Type B pancreatic cell (in vitro differentiated cells): ENCODE measurements around the gene PTRH1. TPM values are rescaled to one million over a fixed set of nuclear protein-coding genes. Genes with fewer than 3 reads are reported as not detected.

Experiments used
- DNase-seq: peaks from one replicate; pipeline ENCODE4 v3.0.0; 2021; ENCODE audit warnings: mixed read lengths; ENCODE audit not compliant: unreplicated experiment; ENCODE audit errors: extremely low spot score
- H3K27ac Mint-ChIP-seq: 2 replicates; pipeline ENCODE4 v1.8.0; 2021; ENCODE audit warnings: mild to moderate bottlenecking, mixed read lengths
- H3K27me3 Mint-ChIP-seq: 2 replicates; pipeline ENCODE4 v1.8.0; 2021; ENCODE audit warnings: mixed read lengths
- H3K36me3 Mint-ChIP-seq: 2 replicates; pipeline ENCODE4 v1.8.0; 2021; ENCODE audit warnings: mixed read lengths
- H3K4me1 Mint-ChIP-seq: one replicate; pipeline ENCODE4 v1.8.0; 2021; ENCODE audit warnings: mixed read lengths; ENCODE audit not compliant: unreplicated experiment
- H3K4me3 Mint-ChIP-seq: 2 replicates; pipeline ENCODE4 v1.8.0; 2021; ENCODE audit warnings: mild to moderate bottlenecking, mixed read lengths
- H3K9me3 Mint-ChIP-seq: 2 replicates; pipeline ENCODE4 v1.8.0; 2021; ENCODE audit warnings: mixed read lengths
- total RNA-seq: library from RNA; stranded (reverse); gene quantifications from 2 replicates; pipeline ENCODE4 v1.2.1, GENCODE V29; 2021; ENCODE audit warnings: low replicate concordance
- TF ChIP-seq, protein P1 (sequence below): fragments of 200-600 bp; sonication (generic); conservative IDR thresholded peaks from 2 replicates; pipeline ENCODE4 v1.5.0; 2021; ENCODE audit warnings: antibody characterized with exemption, mild to moderate bottlenecking

Gene PTRH1
- total RNA-seq, 1 donor from 2014 or later = 13.9 TPM

DNA sequence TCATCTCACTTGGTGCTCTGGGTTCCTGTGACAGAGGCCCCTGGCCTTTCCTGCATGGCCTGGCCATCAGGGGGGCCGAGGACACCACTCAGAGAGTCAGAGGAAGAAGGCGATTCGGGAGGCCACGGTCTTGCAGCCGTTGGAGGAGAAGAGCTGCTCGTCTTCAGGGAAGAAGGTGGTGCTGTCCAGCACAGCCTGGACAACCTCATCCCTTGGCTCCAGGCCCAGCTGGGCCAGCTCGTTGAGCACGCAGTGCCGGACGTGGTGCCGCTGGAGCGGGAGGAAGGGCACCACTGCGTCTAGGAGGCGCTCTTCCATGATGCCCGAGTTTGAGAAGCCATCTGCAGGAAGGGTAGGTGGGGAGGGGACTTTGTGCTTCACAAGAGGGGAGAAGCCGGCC is 16.5 kb upstream of the PTRH1 start:
- no peak overlapping the region for H3K4me3 Mint-ChIP-seq

DNA sequence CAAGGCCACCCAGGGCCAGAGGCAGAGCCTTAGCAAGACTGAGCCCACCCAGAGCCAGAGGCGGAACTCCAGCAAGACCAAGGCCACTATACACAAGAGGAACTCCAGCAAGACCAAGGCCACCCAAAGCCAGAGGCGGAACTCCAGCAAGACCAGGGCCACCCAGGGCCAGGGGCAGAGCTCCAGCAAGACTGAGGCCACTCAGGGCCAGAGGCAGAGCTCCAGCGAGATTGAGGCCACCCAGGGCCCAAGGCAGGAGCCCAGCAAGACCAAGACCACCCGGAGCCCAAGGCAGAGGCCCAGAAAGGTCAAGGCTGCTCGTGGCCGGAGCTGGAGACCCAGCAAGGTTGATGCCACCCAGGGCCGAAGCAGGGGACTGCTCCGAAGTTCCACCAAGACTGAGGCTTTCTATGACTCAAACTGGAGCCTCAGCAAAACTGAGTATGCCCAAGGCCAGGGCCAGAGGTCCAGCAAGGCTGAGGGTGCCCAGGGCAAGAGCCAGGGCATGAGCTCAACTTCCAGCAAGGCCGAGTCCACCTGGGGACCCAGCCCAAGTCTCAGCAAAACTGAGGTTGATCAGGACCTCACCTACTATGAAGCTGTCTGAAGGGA is 15.4 kb upstream of the PTRH1 start:
- Mint-ChIP-seq H3K4me3 (no peak overlapping the region), H3K27me3 (no peaks in the 10 kb centered on the region), H3K4me1 (peaks cover 11% of the 10 kb centered on the region), H3K27ac (no peak overlapping the region), H3K36me3 (no peaks in the 10 kb centered on the region), H3K9me3 (no peaks in the 10 kb centered on the region)
- no peak for DNase-seq
- TF ChIP-seq, protein P1, sequence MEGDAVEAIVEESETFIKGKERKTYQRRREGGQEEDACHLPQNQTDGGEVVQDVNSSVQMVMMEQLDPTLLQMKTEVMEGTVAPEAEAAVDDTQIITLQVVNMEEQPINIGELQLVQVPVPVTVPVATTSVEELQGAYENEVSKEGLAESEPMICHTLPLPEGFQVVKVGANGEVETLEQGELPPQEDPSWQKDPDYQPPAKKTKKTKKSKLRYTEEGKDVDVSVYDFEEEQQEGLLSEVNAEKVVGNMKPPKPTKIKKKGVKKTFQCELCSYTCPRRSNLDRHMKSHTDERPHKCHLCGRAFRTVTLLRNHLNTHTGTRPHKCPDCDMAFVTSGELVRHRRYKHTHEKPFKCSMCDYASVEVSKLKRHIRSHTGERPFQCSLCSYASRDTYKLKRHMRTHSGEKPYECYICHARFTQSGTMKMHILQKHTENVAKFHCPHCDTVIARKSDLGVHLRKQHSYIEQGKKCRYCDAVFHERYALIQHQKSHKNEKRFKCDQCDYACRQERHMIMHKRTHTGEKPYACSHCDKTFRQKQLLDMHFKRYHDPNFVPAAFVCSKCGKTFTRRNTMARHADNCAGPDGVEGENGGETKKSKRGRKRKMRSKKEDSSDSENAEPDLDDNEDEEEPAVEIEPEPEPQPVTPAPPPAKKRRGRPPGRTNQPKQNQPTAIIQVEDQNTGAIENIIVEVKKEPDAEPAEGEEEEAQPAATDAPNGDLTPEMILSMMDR = no peak

More for the DNA sequence above, 16.5 kb upstream of the PTRH1 start:
- DNase-seq = peak; percentile 64
- Mint-ChIP-seq H3K27ac (no peak overlapping the region), H3K36me3 (no peaks in the 10 kb centered on the region), H3K9me3 (no peaks in the 10 kb centered on the region), H3K27me3 (no peaks in the 10 kb centered on the region), H3K4me1 (peaks cover 11% of the 10 kb centered on the region)
- TF ChIP-seq, protein P1 = no peak

DNA sequence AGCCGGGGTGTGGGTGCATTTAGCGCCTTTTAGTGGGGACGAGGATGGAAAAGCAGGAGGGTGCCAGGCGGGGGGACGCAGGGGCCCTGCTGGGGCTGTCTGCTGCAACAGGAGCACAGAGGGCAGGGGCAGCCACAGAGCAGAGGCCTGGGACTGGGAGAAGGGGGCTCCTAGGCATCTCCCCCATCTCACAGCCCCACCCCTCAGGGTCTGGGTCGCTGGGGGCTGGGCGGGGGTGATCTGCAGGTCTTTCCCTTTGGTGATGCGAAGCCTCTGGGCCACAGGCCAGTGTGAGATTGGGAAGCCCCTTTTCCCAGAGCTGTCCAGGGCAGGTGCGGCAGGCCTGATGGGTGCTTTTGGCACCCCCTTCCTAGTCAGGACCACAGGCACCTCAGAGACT is 14.8 kb upstream of the PTRH1 start:
- TF ChIP-seq, protein P1 = no peak
- no peak for DNase-seq
- H3K9me3 Mint-ChIP-seq = no peaks in the 10 kb centered on the region
- no peak overlapping the region for H3K4me3 Mint-ChIP-seq
- H3K27me3 Mint-ChIP-seq = no peaks in the 10 kb centered on the region
- no peak overlapping the region for H3K27ac Mint-ChIP-seq
- H3K36me3 Mint-ChIP-seq = no peaks in the 10 kb centered on the region
- H3K4me1 Mint-ChIP-seq = peaks cover 7% of the 10 kb centered on the region

DNA sequence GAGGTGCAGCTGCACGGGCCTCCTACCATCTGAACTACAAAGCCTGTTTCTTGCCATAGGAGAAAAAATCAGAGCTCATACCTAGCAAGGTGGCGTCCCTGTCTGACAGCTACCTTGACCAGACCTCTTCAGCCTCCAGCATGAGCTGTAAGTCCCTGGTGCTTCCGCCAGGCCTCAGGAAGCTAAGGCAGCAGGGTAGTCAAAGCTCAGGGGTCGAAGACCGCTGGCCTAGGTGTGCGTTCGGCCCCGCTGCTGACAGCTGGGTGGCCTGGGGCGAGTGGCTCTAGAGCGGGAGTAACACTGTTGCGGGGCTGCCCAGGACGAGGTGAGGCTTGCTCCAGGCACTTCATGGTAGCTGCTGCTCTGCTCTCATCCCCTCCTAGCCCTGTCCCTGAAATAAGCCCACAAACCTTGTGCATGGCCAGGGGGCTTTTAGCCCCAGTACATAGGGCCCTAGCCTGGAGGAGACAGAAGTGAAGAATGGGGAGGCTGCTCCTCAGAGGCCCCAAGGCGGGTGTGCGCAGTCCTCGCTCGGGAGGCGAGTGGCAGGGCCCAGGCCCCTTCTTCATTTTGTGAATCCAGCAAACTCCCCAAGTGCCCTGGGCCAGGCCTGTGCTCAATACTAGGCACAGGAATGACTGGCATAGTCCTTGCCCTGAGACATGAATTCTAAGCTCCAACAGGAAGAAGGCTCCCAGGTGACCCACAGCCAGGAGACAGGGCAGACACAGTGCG is 14.2 kb upstream of the PTRH1 start:
- H3K4me1 Mint-ChIP-seq = peaks cover 6% of the 10 kb centered on the region
- no peaks in the 10 kb centered on the region for H3K27me3 Mint-ChIP-seq
- H3K36me3 Mint-ChIP-seq = no peaks in the 10 kb centered on the region
- no peak for DNase-seq
- no peak overlapping the region for H3K27ac Mint-ChIP-seq
- no peak overlapping the region for H3K4me3 Mint-ChIP-seq
- TF ChIP-seq, protein P1 = no peak
- H3K9me3 Mint-ChIP-seq = no peaks in the 10 kb centered on the region

DNA sequence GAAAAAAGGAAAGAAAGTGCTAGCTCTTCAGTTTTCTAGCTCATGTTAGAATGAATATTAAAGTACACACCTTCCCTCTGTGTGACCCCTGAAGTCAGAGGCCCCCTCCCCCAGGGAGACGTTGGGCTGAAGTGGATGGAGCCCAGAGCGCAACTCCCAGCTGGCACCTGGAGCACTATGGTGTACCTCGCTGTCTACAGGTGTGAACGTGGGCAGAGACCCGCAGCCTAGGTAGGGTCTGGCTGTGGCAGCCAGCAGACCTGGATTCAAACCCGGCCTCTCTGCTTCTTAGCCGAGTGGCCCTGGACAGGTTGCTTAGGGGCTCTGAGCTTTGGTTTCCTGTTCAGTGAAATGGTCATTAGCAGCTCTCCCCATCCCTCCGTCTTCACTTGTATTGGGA is 13.3 kb upstream of the PTRH1 start:
- Mint-ChIP-seq H3K4me3 (no peak overlapping the region), H3K9me3 (no peaks in the 10 kb centered on the region), H3K27ac (no peak overlapping the region), H3K36me3 (no peaks in the 10 kb centered on the region), H3K4me1 (peaks cover 3% of the 10 kb centered on the region), H3K27me3 (no peaks in the 10 kb centered on the region)
- no peak for DNase-seq
- TF ChIP-seq, protein P1 = no peak
